ENCODE results near the gene NRAP.

NRAP gene

GRCh38 chr10:113613427-113613826, 50.4 kb downstream of the NRAP start:
- Histone ChIP-seq H3K4me3 (ENCODE audit: low read length) (no peak overlapping the region), H3K36me3 (ENCODE audit: control insufficient read depth, insufficient read depth, low read length) (no peaks in the 10 kb centered on the region), H3K9ac (ENCODE audit: low read length) (no peak overlapping the region), H3K27me3 (ENCODE audit: control insufficient read depth, insufficient read depth, low read length) (no peaks in the 10 kb centered on the region), H3K9me3 (ENCODE audit: control insufficient read depth, low read length) (no peaks in the 10 kb centered on the region), H3K4me1 (ENCODE audit: control insufficient read depth, insufficient read depth, low read length) (peaks cover 10% of the 10 kb centered on the region)

GRCh38 chr10:113612154-113612553, 51.7 kb downstream of the NRAP start:
- Histone ChIP-seq H3K4me1 (ENCODE audit: control insufficient read depth, insufficient read depth, low read length) (peaks cover 10% of the 10 kb centered on the region), H3K27me3 (ENCODE audit: control insufficient read depth, insufficient read depth, low read length) (no peaks in the 10 kb centered on the region), H3K4me3 (ENCODE audit: low read length) (no peak overlapping the region), H3K9ac (ENCODE audit: low read length) (no peak overlapping the region), H3K9me3 (ENCODE audit: control insufficient read depth, low read length) (no peaks in the 10 kb centered on the region), H3K36me3 (ENCODE audit: control insufficient read depth, insufficient read depth, low read length) (no peaks in the 10 kb centered on the region)

GRCh38 chr10:113610631-113611601, 52.9 kb downstream of the NRAP start:
- Histone ChIP-seq H3K9me3 (ENCODE audit: control insufficient read depth, low read length) (no peaks in the 10 kb centered on the region), H3K36me3 (ENCODE audit: control insufficient read depth, insufficient read depth, low read length) (no peaks in the 10 kb centered on the region), H3K4me1 (ENCODE audit: control insufficient read depth, insufficient read depth, low read length) (peaks cover 10% of the 10 kb centered on the region), H3K27me3 (ENCODE audit: control insufficient read depth, insufficient read depth, low read length) (no peaks in the 10 kb centered on the region), H3K4me3 (ENCODE audit: low read length) (no peak overlapping the region), H3K9ac (ENCODE audit: low read length) (no peak overlapping the region)

- Histone ChIP-seq H3K27me3 (ENCODE audit: control insufficient read depth, insufficient read depth, low read length) (no peaks in the 10 kb centered on the region), H3K4me3 (ENCODE audit: low read length) (no peak overlapping the region), H3K4me1 (ENCODE audit: control insufficient read depth, insufficient read depth, low read length) (peaks cover 10% of the 10 kb centered on the region), H3K9me3 (ENCODE audit: control insufficient read depth, low read length) (no peaks in the 10 kb centered on the region), H3K36me3 (ENCODE audit: control insufficient read depth, insufficient read depth, low read length) (no peaks in the 10 kb centered on the region), H3K9ac (ENCODE audit: low read length) (no peak overlapping the region)
Measured at GRCh38 chr10:113609704-113610108, 54.1 kb downstream of the NRAP start.

GRCh38 chr10:113605268-113605978, 58.4 kb downstream of the NRAP start:
- Histone ChIP-seq H3K27me3 (ENCODE audit: control insufficient read depth, insufficient read depth, low read length) (no peaks in the 10 kb centered on the region), H3K36me3 (ENCODE audit: control insufficient read depth, insufficient read depth, low read length) (no peaks in the 10 kb centered on the region), H3K9ac (ENCODE audit: low read length) (no peak overlapping the region), H3K9me3 (ENCODE audit: control insufficient read depth, low read length) (no peaks in the 10 kb centered on the region), H3K4me1 (ENCODE audit: control insufficient read depth, insufficient read depth, low read length) (peaks cover 2% of the 10 kb centered on the region), H3K4me3 (ENCODE audit: low read length) (no peak overlapping the region)

- no peak overlapping the region for H3K9ac ChIP-seq (ENCODE audit: low read length)
- H3K4me3 ChIP-seq (ENCODE audit: low read length) = no peak overlapping the region
- H3K9me3 ChIP-seq (ENCODE audit: control insufficient read depth, low read length) = no peaks in the 10 kb centered on the region
Measured at GRCh38 chr10:113604572-113604971, 59.3 kb downstream of the NRAP start.

GRCh38 chr10:113603057-113603777, 60.6 kb downstream of the NRAP start:
- no peaks in the 10 kb centered on the region for H3K4me1 ChIP-seq (ENCODE audit: control insufficient read depth, insufficient read depth, low read length)
- H3K9ac ChIP-seq (ENCODE audit: low read length) = no peak overlapping the region
- H3K4me3 ChIP-seq (ENCODE audit: low read length) = no peak overlapping the region
- H3K36me3 ChIP-seq (ENCODE audit: control insufficient read depth, insufficient read depth, low read length) = no peaks in the 10 kb centered on the region
- no peaks in the 10 kb centered on the region for H3K9me3 ChIP-seq (ENCODE audit: control insufficient read depth, low read length)
- H3K27me3 ChIP-seq (ENCODE audit: control insufficient read depth, insufficient read depth, low read length) = no peaks in the 10 kb centered on the region

More at GRCh38 chr10:113604572-113604971, 59.3 kb downstream of the NRAP start:
- Histone ChIP-seq H3K36me3 (ENCODE audit: control insufficient read depth, insufficient read depth, low read length) (no peaks in the 10 kb centered on the region), H3K27me3 (ENCODE audit: control insufficient read depth, insufficient read depth, low read length) (no peaks in the 10 kb centered on the region), H3K4me1 (ENCODE audit: control insufficient read depth, insufficient read depth, low read length) (no peaks in the 10 kb centered on the region)

- Histone ChIP-seq H3K27me3 (ENCODE audit: control insufficient read depth, insufficient read depth, low read length) (no peaks in the 10 kb centered on the region), H3K36me3 (ENCODE audit: control insufficient read depth, insufficient read depth, low read length) (no peaks in the 10 kb centered on the region), H3K9me3 (ENCODE audit: control insufficient read depth, low read length) (no peaks in the 10 kb centered on the region), H3K4me1 (ENCODE audit: control insufficient read depth, insufficient read depth, low read length) (no peaks in the 10 kb centered on the region), H3K4me3 (ENCODE audit: low read length) (no peak overlapping the region), H3K9ac (ENCODE audit: low read length) (no peak overlapping the region)
Measured at GRCh38 chr10:113600569-113600968, 63.3 kb downstream of the NRAP start.

GRCh38 chr10:113594652-113595051, 69.2 kb downstream of the NRAP start:
- H3K36me3 ChIP-seq (ENCODE audit: control insufficient read depth, insufficient read depth, low read length) = no peaks in the 10 kb centered on the region
- no peaks in the 10 kb centered on the region for H3K27me3 ChIP-seq (ENCODE audit: control insufficient read depth, insufficient read depth, low read length)
- no peak overlapping the region for H3K4me3 ChIP-seq (ENCODE audit: low read length)
- H3K9ac ChIP-seq (ENCODE audit: low read length) = no peak overlapping the region
- no peaks in the 10 kb centered on the region for H3K4me1 ChIP-seq (ENCODE audit: control insufficient read depth, insufficient read depth, low read length)
- no peaks in the 10 kb centered on the region for H3K9me3 ChIP-seq (ENCODE audit: control insufficient read depth, low read length)

- Histone ChIP-seq H3K9ac (ENCODE audit: low read length) (no peak overlapping the region), H3K4me3 (ENCODE audit: low read length) (no peak overlapping the region), H3K36me3 (ENCODE audit: control insufficient read depth, insufficient read depth, low read length) (no peaks in the 10 kb centered on the region), H3K4me1 (ENCODE audit: control insufficient read depth, insufficient read depth, low read length) (no peaks in the 10 kb centered on the region), H3K27me3 (ENCODE audit: control insufficient read depth, insufficient read depth, low read length) (no peaks in the 10 kb centered on the region), H3K9me3 (ENCODE audit: control insufficient read depth, low read length) (no peaks in the 10 kb centered on the region)
Measured at GRCh38 chr10:113592380-113592779, 71.5 kb downstream of the NRAP start.

GRCh38 chr10:113590581-113590980, 73.3 kb downstream of the NRAP start:
- no peaks in the 10 kb centered on the region for H3K9me3 ChIP-seq (ENCODE audit: control insufficient read depth, low read length)

More at GRCh38 chr10:113590581-113590980, 73.3 kb downstream of the NRAP start:
- H3K36me3 ChIP-seq (ENCODE audit: control insufficient read depth, insufficient read depth, low read length) = no peaks in the 10 kb centered on the region
- no peak overlapping the region for H3K4me3 ChIP-seq (ENCODE audit: low read length)
- H3K4me1 ChIP-seq (ENCODE audit: control insufficient read depth, insufficient read depth, low read length) = no peaks in the 10 kb centered on the region
- no peaks in the 10 kb centered on the region for H3K27me3 ChIP-seq (ENCODE audit: control insufficient read depth, insufficient read depth, low read length)
- no peak overlapping the region for H3K9ac ChIP-seq (ENCODE audit: low read length)

Measured in mucosa of stomach (tissue), 1 donor.